Activated CD4-positive, alpha-beta T cell treated with anti-CD3 and anti-CD28 coated beads, Interleukin-2, amount 10 ng/mL, durations not matched to agents 7 days and 5 days (primary cell): ENCODE measurements around the gene GJA3. TPM values are rescaled to one million over a fixed set of nuclear protein-coding genes. Genes with fewer than 3 reads are reported as not detected.

Source experiments
- CTCF ChIA-PET: fragments of 350-600 bp; sonication (Branson Sonifier 250); formaldehyde crosslinking; loops from one replicate; lab custom pipeline; 2021; ENCODE audit warnings: antibody characterized with exemption; lab: Charles Lee
- POLR2A ChIA-PET: fragments of 350-600 bp; sonication (Branson Sonifier 250); formaldehyde crosslinking; loops from one replicate; lab custom pipeline; 2021; ENCODE audit warnings: antibody characterized with exemption; lab: Charles Lee
- DNase-seq: peaks from one replicate; pipeline ENCODE4 v3.0.0-alpha.2; 2020
- H3K27ac Mint-ChIP-seq: one replicate; pipeline ENCODE4 v1.8.0; 2021; ENCODE audit warnings: mild to moderate bottlenecking, moderate library complexity, mixed read lengths
- H3K27me3 Mint-ChIP-seq: one replicate; pipeline ENCODE4 v1.8.0; 2021; ENCODE audit warnings: mixed read lengths
- H3K36me3 Mint-ChIP-seq: one replicate; pipeline ENCODE4 v1.8.0; 2021; ENCODE audit warnings: low read depth, mixed read lengths
- H3K4me1 Mint-ChIP-seq: one replicate; pipeline ENCODE4 v1.8.0; 2021; ENCODE audit warnings: mixed read lengths
- H3K4me3 Mint-ChIP-seq: one replicate; pipeline ENCODE4 v1.8.0; 2021; ENCODE audit warnings: mild to moderate bottlenecking, moderate library complexity, mixed read lengths
- H3K9me3 Mint-ChIP-seq: one replicate; pipeline ENCODE4 v1.8.0; 2021; ENCODE audit warnings: mixed read lengths
- total RNA-seq, 2 experiments: library from RNA; stranded (reverse); gene quantifications; one replicate each; pipeline ENCODE4 v1.2.3, GENCODE V29; 2021

The GJA3 gene
- total RNA-seq, 2 experiments from 2014 or later = 0.05 to 0.10 TPM

DNA sequence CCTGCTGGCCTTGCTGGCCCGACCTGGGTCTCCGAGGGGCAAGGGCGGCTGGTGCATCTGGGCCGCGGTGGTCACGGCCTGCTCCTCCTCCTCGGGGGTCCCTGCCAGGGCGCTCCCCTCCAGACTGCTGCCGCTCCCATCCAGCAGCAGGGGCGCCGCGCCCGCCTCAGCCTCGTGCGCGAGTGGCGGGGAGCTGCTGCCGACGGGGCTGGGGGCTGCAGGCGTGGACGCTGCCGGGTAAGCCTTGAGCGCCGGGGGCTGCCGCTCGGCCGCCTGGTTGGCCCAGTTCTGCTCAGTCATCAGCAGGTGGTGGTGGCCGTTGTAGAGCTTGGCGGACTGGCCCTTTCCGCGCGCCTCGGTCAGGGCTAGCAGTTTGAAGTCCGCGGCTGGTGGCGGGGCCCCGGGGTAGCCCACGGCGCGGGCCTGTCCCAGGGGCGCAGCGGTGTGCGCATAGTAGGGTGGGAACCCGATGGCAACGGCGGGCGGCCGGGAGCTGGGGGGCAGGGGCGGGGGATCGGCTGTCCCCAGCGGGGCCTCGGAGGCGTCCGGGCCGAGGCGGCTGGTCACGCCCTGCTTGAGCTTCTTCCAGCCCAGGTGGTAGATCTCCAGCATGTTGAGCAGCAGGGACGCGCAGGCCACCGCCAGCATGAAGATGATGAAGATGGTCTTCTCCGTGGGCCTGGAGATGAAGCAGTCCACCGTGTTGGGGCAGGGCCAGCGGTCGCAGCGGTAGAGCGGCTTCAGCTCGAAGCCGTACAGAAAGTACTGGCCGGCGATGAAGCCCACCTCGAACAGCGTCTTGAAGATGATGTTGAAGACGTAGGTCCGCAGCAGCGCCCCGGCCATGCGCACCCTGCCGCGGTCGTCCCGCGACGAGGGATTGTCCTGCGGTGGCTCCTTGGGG, 18.6 kb downstream of the GJA3 start:
- peaks cover 60% of the 10 kb centered on the region for H3K27me3 Mint-ChIP-seq
- H3K4me1 Mint-ChIP-seq = peaks cover 3% of the 10 kb centered on the region
- ChIA-PET CTCF (interaction anchor here (1.0 kb wide), 1 partner anchor 11 kb away, joined by 5 read pairs; no protein-coding TSS in a partner anchor), POLR2A (no interaction called here)
- peaks cover 1% of the 10 kb centered on the region for H3K36me3 Mint-ChIP-seq
- DNase-seq = no peak
- H3K4me3 Mint-ChIP-seq = no peak overlapping the region
- no peaks in the 10 kb centered on the region for H3K9me3 Mint-ChIP-seq
- H3K27ac Mint-ChIP-seq = no peak overlapping the region

DNA sequence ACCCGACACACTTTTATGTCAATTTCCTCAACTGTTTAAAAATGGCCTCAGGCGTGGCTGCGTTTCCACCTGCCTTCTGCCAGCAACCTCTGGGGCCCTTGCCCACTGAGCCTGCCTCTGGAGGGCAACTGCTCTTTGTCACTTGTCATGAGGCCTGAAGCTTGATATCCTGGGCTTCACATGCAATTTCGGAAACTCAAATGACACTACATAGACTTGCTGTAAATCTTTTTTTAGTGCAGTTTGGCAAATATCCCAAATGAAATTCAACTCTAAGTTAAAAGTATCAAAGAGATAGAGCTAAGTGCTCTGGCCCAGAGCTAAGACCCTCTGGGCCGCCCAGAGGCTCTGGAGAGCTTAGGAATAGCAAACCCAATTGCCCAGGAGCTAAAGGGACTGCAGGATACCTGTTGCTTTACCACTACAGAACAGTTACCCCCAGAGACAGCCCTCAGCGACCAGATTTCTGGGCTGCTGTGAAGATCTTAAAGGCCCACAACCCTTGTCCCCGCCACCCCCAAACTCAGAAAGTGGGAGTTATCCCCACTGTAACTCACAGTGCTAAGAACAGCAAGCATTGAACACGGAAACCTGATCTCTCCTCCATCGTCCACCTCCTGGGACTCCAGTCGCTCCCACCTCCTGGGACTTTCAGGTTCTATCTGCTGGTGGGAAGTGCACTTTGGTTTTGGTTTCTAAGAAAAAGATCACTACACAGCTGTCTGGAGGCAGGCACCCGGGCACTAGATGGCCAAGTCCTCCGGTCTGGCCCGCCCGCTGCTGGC, 19.4 kb downstream of the GJA3 start:
- Mint-ChIP-seq H3K4me3 (no peak overlapping the region), H3K27ac (no peak overlapping the region), H3K4me1 (peaks cover 7% of the 10 kb centered on the region), H3K27me3 (peaks cover 62% of the 10 kb centered on the region), H3K9me3 (no peaks in the 10 kb centered on the region), H3K36me3 (peaks cover 1% of the 10 kb centered on the region)
- no peak for DNase-seq
- POLR2A ChIA-PET = no interaction called here
- CTCF ChIA-PET = no interaction called here

DNA sequence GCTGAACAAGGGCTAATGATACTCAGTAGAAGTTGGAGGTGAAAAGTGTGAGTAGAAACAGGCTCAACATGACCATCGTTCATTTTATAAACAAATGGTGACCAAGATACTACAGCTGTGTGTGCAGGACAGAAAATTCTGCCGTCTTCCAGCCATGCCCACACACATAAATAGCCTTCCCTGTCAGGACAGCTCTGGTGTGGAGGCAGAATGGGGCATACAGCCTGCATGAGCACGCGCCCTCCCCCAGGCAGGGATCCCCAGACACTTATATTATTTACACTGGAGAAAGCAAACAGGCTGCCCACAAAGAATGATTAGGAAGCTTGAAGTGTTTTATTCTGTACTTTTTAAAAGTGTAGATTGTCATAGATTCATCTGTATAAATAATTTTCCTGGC, 20.4 kb downstream of the GJA3 start:
- Mint-ChIP-seq H3K36me3 (peaks cover 1% of the 10 kb centered on the region), H3K9me3 (no peaks in the 10 kb centered on the region), H3K27ac (no peak overlapping the region), H3K4me1 (peaks cover 7% of the 10 kb centered on the region), H3K27me3 (peaks cover 63% of the 10 kb centered on the region), H3K4me3 (no peak overlapping the region)
- no peak for DNase-seq
- ChIA-PET CTCF (no interaction called here), POLR2A (no interaction called here)

DNA sequence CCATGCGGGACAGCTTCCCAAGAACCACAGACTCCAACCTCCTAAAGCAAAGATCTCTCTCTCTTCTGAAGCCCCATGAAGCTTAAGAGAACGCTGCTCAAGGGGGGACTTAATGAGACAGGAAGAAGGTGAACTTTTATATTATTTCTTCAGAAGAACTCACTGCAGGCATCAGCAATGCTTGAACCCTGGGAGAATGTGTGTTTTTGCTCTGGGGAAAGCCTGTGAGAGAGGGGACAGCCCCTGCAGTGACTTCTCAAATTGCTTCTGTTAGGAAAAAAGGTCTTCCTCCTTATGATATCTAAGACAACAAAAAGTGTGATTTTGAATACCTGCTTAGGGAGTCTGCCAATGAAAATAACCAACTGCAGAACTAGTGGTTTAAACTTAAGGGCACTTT, 23.0 kb downstream of the GJA3 start:
- DNase-seq = no peak
- Mint-ChIP-seq H3K27me3 (peaks cover 56% of the 10 kb centered on the region), H3K36me3 (no peaks in the 10 kb centered on the region), H3K9me3 (no peaks in the 10 kb centered on the region), H3K27ac (no peak overlapping the region), H3K4me1 (peaks cover 7% of the 10 kb centered on the region), H3K4me3 (no peak overlapping the region)
- CTCF ChIA-PET = interaction anchor here (0.6 to 1.4 kb wide), 3 partner anchors 10 to 195 kb away, joined by 3 read pairs; no protein-coding TSS in a partner anchor
- POLR2A ChIA-PET = no interaction called here

DNA sequence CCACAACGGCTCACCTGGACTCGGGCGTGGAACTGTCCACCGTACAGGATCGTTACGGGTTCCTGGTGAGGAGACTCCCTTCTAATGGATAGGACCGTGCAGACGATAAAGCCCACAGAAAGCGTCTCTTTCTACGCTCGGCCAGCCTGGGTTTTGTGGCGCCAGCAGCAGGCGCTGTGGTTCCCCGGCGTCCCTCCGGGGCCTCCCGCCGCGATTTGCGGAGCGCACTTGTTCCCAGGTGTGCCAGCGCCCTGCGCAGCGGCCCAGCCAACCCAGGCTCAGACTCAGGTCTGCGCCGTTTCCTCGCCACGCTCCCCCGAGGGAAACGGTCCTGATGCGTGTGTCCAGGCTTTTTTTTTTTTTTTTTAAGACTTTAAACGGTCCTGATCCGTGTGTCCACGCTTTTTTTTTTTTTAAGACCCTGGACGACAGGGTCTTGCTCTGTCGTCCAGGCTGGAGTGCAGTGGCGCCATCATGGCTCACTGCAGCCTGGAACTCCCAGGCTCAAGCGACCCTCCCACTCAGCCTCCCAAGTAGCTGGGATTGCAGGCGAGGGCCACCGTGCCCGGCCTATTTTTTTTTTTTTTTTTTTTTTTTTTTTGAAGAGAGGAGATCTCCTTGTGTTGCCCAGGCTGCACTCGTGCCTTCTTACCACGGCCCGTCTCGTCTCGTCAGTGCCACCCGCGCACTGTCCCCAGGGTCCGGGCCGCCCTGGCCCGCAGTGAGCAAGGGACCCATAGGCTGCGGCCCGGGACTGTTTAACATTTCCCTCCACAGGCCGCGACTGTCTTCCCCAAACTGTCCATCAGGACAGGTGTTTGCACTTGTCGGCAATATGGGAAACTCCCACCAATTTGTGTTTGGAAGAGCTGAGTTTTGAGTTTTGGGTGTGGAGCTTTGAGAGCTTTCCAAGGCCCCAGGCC, 23.8 kb downstream of the GJA3 start:
- peak overlapping the region; percentile 27 for H3K4me3 Mint-ChIP-seq
- peak; percentile 48 for DNase-seq
- ChIA-PET POLR2A (no interaction called here), CTCF (interaction anchor here (0.6 to 1.4 kb wide), 2 partner anchors 26 to 32 kb away, joined by 3 read pairs; no protein-coding TSS in a partner anchor)
- H3K4me1 Mint-ChIP-seq = peaks cover 7% of the 10 kb centered on the region
- no peaks in the 10 kb centered on the region for H3K36me3 Mint-ChIP-seq
- H3K27me3 Mint-ChIP-seq = peaks cover 54% of the 10 kb centered on the region
- no peaks in the 10 kb centered on the region for H3K9me3 Mint-ChIP-seq
- no peak overlapping the region for H3K27ac Mint-ChIP-seq

DNA sequence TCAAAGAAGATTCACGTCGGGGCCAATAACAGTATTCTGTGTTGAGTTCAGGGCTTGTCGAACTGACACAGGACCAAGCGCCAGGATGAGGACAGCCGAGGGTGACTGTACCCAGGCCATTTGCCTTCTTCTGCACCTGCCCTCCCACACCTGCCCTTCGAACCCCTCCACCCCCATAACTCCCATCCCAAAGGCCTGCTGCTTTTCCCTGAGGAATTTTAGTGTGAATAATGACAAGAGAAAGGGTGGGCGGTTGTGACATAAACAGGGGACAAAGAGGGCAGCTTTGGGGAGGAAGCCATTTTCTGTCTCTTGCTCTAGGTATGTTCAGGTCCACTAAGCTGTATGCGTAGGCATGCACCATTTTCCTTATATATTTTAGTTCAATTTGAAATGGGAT, 26.1 kb downstream of the GJA3 start:
- no peak for DNase-seq
- H3K36me3 Mint-ChIP-seq = no peaks in the 10 kb centered on the region
- peaks cover 35% of the 10 kb centered on the region for H3K27me3 Mint-ChIP-seq
- peaks cover 5% of the 10 kb centered on the region for H3K4me1 Mint-ChIP-seq
- H3K9me3 Mint-ChIP-seq = no peaks in the 10 kb centered on the region
- ChIA-PET POLR2A (no interaction called here), CTCF (no interaction called here)
- no peak overlapping the region for H3K4me3 Mint-ChIP-seq
- no peak overlapping the region for H3K27ac Mint-ChIP-seq

DNA sequence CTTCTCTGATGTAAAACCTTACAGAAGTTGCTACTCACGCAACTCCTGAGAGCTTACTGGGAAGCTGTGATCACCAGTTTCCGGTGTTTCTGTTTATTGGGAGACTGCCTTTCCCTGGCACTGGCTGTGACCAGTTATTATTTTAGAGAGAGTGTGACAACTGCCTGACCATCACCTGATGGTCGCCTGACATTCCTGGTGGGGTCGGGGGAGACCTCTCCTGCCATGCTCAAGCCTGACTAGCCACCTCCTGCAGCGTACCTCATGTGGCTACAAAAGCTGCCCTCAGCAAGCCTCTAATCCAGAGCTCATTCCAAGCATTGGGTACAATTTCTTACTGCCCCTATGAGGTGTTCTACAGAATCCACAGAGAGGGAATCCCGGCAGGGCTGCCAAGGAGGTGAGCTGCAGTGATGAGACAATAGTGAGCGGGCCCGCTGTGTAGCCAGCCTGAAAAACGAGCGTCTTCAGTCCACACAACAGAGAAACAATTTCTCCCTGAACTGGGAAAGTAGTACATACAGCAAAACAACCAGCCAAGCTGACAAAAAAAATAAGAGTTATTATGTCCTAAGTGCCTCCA, 28.7 kb downstream of the GJA3 start:
- H3K9me3 Mint-ChIP-seq = no peaks in the 10 kb centered on the region
- no peaks in the 10 kb centered on the region for H3K36me3 Mint-ChIP-seq
- peaks cover 11% of the 10 kb centered on the region for H3K4me1 Mint-ChIP-seq
- DNase-seq = no peak
- ChIA-PET POLR2A (no interaction called here), CTCF (interaction anchor here (1.8 kb wide), 1 partner anchor 10 kb away, joined by 5 read pairs; no protein-coding TSS in a partner anchor)
- H3K4me3 Mint-ChIP-seq = no peak overlapping the region
- peaks cover 26% of the 10 kb centered on the region for H3K27me3 Mint-ChIP-seq
- H3K27ac Mint-ChIP-seq = no peak overlapping the region

DNA sequence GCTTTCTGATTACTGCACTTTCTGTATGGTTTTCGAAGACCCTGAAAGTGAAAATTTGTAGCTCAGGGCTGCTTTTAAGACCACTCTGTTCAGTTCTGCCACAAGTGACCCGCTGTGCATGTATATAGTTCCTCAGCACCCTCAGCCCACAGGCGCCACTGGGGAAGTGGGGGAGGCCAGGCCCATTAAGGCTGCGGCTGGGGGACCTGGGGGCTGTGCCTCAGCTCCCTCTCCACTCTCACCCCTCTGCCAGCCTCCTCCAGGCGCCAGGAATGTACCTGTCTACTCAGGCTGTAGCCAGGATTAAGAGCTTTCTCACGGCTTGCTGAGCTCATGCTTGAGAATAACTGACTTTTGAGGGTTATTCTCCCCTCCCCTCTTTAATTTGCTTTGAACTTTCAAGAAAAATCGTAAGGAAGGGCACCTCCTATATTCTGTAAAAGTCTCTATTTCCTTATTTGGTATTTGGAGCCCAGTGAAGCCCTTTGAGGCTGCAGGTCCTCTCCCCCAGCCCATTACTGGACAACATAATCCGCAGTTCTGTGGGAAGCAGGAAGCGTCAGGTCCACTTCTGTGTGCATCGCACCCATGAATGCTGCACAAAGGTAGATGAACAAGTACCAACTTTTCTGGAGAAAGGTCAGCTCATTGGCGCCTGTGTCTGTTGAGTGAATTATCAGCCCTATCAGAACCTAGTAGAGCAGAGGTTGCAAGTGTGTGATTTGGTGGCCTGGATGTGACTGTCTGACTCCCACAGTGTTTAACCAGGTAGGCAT, 29.6 kb downstream of the GJA3 start:
- POLR2A ChIA-PET = no interaction called here
- peaks cover 6% of the 10 kb centered on the region for H3K4me1 Mint-ChIP-seq
- H3K4me3 Mint-ChIP-seq = no peak overlapping the region

DNA sequence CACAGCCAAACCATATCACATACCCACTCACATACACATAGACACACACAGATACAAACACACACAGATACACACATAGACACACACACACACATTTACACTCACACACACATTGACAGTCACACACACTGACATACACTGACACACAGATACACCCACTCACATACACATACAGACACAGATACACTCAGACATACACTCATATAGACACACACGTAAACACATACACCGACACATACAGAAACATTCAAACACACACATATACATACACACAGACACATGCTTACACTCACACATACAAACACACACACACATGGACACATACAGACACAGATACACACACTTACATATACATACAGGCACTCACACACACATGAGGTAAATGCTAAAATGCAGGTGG, 30.2 kb downstream of the GJA3 start:
- Mint-ChIP-seq H3K4me3 (no peak overlapping the region), H3K36me3 (no peaks in the 10 kb centered on the region), H3K9me3 (no peaks in the 10 kb centered on the region), H3K4me1 (peaks cover 6% of the 10 kb centered on the region), H3K27me3 (peaks cover 31% of the 10 kb centered on the region), H3K27ac (no peak overlapping the region)
- CTCF ChIA-PET = interaction anchor here (1.8 kb wide), 1 partner anchor 12 kb away, joined by 5 read pairs; no protein-coding TSS in a partner anchor
- DNase-seq = no peak
- POLR2A ChIA-PET = no interaction called here

More for the DNA sequence above, 29.6 kb downstream of the GJA3 start:
- CTCF ChIA-PET = interaction anchor here (1.8 kb wide), 1 partner anchor 11 kb away, joined by 5 read pairs; no protein-coding TSS in a partner anchor
- Mint-ChIP-seq H3K27ac (no peak overlapping the region), H3K36me3 (no peaks in the 10 kb centered on the region), H3K27me3 (peaks cover 27% of the 10 kb centered on the region), H3K9me3 (no peaks in the 10 kb centered on the region)
- no peak for DNase-seq

DNA sequence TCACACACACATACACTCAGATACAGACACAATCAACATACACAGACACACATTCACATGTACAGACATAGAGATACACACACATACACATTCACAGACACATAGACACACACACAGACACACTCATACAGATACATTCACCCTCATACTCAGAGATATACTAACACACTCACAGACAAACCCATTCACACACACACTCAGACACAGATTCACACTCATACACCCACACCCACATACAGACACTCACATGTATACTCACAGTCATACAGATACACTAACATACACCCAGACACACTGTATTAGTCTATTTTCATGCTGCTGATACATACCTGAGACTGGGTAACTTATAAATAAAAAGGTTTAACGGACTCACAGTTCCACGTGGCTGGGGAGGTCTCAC, 30.8 kb downstream of the GJA3 start:
- Mint-ChIP-seq H3K9me3 (no peaks in the 10 kb centered on the region), H3K4me1 (peaks cover 6% of the 10 kb centered on the region), H3K27me3 (peaks cover 35% of the 10 kb centered on the region), H3K4me3 (no peak overlapping the region), H3K36me3 (no peaks in the 10 kb centered on the region), H3K27ac (no peak overlapping the region)
- CTCF ChIA-PET = no interaction called here
- POLR2A ChIA-PET = no interaction called here
- no peak for DNase-seq

DNA sequence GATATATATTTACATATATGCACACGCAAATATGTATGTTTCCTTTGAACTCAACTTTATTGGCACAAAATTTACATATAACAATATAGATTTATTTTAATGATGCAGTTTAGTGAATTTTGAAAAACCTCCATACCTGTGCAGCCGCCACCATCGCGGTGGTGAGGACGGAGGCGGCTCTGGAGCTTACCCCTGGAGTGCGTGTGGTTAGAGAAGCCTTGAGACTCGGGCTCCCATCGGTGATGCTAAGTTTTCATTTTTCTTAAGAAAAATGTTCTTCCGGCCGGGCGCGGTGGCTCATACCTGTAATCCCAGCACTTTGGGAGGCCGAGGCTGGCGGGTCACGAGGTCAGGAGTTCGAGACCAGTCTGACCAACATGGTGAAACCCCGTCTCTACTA, 31.8 kb downstream of the GJA3 start:
- no peaks in the 10 kb centered on the region for H3K36me3 Mint-ChIP-seq
- no peaks in the 10 kb centered on the region for H3K9me3 Mint-ChIP-seq
- DNase-seq = no peak
- peaks cover 6% of the 10 kb centered on the region for H3K4me1 Mint-ChIP-seq
- ChIA-PET CTCF (no interaction called here), POLR2A (no interaction called here)
- peaks cover 40% of the 10 kb centered on the region for H3K27me3 Mint-ChIP-seq
- peak overlapping the region; percentile 32 for H3K4me3 Mint-ChIP-seq
- H3K27ac Mint-ChIP-seq = no peak overlapping the region
